Esophagus mucosa (tissue), 1 donor: ENCODE measurements around the gene FGD5. TPM values are rescaled to one million over a fixed set of nuclear protein-coding genes. Genes with fewer than 3 reads are reported as not detected.

Source experiments
- ATAC-seq: fragments of 200-7000 bp; cut with Tn5 transposase; one replicate; pipeline ENCODE4 v1.9.1; 2020
- total RNA-seq: library from RNA; stranded (reverse); gene quantifications from one replicate; pipeline ENCODE4 v1.2.4, GENCODE V29; 2023
- donor health status: DM: yes; HTN: yes; CAD: no.

Gene FGD5
- total RNA-seq, 1 donor from 2014 or later: 2.5 TPM

DNA sequence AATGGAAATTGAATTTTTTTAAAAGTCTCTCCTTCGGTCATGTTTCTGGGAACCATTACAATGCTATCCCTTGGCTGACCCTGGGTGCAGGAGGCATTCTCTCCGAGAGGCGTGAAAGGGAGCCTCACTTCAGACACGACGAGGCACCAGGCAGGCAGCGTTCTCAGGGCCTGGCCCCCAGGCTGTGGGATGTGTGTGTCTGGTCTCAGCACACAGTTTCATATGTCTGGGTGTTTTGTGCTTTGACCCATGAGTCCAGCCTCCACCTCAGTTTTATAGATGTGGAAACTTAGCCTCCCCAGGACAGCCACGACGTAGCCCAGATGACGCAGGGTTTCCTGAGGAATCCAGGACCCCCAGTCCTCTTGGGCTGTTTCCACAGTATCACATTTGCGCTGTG lies 34.0 kb downstream of the FGD5 start:
- ATAC-seq: no peak

DNA sequence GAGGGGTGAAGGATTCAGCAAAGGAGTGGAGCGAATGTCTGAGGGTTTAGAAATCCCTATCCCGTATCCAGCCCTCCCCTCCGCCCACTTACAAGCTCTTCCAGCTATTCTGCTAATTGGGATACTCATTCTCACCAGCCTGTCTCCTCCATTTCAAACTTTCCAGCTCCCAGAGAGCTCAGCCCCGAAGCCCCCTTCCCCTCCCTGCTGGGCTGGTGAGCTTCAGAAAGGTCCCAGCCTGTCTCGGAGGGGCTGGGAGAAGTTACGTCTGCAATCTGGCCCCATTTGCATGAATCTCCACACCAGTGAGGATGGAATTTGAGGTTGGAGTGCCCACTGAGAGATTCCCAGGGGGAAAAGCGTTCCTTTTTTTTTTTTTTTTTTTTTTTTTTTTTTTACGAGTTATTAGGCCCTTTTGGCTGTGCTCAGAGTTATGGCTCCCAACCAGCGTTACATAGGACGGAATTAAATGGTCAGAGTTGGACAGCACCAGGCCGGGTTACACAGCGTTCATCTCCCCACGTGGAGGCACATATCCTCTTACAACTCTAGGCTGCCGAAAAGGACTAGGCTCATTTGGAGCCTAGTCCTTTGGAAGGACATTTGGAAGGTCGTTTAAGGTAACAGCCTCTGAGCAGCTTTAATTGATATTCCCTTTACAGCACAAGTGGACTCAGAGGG lies 34.6 kb downstream of the FGD5 start:
- no peak for ATAC-seq

DNA sequence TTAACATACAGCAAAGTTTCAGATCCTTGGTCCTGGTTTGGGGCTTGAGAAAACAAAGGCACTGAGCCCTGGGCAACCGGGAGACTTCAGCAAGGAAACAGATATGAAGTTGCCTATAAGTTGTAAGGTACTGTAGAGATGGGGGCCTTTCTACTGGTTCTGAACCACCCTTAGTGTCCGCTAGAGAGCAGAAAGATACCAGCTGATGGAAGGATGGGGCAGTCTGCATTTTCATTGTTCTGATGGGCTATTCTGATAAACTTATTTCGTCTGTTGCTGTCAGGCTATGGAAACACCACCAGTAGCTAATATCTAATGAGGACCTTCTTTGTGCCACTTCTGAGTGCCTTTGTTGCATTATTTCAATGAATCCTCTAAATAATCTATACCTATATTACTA lies 38.7 kb downstream of the FGD5 start:
- no peak for ATAC-seq

DNA sequence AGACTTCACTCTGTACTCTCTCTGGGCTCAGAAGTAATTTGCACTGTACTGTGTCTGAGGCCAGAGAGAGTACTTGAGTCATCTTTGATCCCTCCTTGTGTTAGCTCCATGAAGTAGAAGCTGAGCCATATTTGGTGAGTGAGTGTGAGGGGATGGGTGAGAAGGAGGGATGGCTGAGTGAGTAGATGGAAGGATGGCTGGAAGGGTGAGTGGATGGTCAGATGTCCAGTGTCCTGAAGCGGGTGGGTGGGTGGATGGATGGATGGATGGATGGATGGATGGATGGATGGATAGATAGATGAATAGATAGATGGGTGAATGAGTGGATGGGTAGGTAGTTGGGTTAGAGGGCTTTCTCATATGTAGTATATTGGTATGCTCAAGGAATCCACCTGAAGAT lies 39.3 kb downstream of the FGD5 start:
- ATAC-seq: no peak

DNA sequence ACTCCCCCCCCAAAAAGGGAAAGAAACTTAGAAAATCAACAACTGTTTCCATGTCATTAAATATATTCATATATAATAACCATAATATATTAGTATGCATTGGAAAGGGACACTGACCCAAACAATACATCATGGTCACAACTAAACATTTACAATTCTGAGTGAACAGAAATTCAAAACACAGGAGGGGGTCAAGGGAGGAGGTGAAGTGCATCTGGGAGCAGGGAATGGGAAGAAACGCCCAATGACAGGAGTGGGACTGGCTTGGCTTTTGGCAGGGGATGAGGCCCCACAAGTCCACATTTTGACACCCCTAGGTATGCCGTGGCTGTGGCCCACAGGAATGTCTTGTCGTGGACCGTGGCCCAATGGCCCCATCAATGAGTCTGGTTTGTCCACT lies 41.1 kb downstream of the FGD5 start:
- ATAC-seq: no peak

DNA sequence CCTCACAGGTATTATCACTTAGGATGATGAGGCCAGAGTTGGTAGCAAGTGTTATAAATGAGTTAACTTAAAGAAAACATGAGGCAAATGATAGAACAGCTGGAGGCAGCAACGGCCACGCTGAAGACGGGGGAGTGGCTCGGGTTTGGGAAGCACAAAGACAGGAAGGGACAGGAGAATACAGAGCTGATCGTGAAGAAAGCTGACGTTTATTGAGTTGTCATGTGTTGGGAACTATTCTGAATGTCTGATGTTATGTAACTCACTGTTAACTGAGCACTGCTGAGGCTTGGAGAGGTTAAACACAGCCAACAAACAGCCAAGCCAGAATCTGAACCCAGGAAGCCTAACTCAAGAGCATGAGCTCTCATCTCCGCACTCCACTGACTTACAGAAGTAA lies 42.3 kb downstream of the FGD5 start:
- ATAC-seq: no peak

DNA sequence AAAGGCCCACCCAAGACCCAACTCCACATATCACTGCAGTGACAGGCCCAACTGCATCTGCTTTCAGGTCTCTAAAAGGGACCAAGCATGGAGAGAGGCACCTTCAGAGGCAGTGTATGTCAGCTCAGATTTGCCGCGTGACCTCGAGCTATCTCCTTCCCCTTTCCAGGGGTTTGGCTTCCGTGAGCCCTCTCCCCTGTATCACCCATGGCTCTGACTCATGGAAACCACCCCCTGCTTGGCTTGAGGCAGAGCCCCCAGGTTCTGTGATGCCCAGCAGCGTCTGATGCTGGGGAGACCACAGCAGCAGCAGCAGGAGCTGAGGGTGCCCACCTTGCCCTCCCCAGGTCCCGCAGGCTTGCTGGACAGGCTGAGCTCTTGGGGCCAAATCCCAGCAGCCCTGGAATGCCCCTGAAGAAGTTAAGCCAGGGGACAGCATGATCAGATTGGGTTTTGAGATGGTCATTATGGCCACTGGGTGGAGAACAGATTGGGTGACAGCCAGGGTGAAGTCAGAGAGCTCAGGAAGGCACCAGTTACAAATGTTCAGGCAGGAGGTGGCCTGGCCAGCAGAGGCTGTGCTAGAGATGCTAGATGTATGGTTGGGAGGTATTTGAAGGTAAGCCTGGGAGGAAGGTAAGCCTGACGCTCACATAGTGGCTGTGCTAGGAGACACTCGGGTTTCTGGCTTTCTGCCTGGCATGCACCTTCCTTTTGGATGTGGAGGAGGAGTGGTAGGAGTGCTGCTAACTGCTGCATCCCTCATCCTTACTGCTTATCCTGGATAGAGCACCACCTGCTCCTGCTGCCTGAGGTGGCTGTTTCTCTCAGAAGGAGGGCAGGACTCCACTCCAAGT lies 42.9 kb downstream of the FGD5 start:
- ATAC-seq: no peak

DNA sequence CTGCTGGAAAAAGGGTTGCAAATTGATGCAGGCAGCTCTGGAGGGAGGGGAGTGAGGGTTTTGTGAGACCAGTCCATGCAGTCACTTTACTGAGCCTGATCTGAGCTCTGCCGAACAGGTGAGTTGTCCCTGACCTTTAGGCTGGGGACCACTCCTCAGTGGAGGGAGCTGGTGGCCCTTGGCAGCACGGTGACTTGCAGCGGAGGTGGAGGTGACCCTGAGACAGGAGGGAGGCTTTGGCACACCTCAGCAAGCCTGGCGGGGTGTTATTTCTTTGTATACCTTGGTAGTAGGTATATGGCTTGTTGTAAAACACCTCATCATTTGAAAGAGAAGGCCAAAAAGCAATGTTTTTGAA lies 43.5 kb downstream of the FGD5 start:
- ATAC-seq: no peak

DNA sequence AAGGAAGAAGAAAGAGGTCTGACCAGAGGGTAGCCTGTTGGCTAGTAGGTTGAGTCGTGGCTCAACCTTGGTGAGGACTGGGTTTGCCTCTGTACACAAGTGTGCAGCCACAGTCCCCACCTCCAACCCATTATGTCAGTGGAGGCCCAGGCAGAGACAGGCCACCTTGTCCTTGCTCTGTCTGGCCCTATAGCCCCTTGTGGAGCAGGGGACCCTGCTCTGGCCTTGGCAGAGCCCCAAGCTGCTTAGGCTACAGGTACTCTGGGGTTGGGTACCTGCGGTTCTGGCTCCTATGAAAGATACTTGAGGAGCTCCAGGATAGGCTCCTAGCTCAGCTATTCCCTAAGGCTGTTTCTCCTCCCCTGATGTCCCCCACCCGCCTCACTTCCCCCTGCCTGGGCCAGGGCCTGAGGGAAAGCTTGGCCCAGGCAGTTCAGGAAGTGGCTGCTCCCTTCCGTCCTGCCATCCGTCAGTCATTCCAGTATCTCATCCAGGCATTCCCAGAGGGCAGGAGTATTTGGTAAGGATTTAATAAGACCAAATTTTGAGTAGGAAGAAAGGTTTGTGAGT lies 44.0 kb downstream of the FGD5 start:
- ATAC-seq: no peak

DNA sequence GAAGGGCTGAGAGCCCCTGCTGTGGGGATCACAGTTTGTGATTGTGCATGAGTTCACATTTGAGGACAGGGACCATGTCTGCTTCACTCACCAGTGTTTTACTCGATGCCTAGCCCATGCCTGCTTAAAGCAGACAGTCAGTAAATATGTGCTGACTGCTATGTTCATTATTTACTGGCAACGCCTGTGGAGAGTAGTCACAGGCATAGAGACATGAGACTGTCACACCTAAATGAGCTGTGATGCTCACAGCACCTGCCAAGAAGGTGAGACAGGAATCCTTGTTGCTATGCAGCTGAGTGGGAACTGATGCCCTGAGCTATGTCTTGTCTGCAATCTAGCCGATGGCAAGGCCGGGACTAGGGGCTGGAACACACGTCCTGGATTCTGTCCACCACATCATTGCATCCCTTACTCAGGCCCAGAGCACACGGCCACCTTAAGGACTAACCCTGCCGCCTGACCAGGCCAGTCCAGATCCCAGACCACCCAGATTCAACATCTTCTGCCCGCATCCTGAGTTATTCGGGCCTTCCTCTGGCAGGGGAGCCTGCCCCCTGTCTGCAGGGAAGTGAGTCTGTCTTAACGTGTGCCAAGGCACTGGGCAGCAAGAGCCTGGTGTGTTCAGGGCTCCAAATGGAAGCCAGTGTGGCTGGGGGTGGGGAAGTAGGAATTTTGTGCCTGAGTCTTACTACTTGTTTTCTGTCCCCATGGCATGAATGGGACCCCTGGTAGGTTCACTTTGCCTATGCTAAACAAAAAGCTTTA lies 44.8 kb downstream of the FGD5 start:
- no peak for ATAC-seq

DNA sequence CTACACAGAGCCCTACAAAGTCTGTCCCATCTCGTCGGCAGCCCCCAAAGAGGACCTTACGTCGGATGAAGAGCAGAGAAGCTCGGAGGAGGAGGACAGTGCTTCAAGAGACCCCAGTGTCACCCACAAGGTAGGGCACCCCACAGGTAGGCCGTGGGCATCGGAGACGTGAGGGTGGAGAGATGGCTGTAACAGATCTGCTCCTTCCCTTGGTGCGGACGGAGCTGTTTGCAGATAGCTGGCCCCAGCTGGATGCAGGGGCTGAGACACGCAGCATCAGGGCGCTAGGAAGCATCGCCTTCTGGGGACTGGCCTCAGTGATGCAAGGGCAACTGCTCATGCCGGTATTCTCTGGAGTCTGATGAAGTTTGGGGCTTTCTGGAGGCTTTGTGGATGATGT lies 45.4 kb downstream of the FGD5 start:
- ATAC-seq: no peak

DNA sequence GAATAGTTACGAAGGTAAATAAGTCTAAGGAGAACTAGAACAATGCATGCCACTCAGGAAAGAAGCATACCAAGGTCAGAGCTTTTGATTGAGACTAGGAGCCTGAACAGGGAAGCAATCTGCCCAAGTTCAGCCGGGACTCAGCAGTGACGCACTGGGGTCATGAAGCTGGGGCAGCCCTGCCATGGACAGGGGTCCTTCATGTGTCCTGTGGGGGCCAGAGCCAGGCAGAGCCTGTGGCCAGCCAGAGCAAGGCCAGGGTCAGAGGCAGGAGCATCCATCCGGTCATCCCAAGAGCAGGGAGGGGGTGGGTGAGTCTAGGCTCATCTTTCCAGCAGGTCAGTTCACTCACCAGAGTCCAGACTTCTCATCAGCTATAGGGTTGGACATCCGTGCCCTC lies 47.9 kb downstream of the FGD5 start:
- ATAC-seq: no peak

DNA sequence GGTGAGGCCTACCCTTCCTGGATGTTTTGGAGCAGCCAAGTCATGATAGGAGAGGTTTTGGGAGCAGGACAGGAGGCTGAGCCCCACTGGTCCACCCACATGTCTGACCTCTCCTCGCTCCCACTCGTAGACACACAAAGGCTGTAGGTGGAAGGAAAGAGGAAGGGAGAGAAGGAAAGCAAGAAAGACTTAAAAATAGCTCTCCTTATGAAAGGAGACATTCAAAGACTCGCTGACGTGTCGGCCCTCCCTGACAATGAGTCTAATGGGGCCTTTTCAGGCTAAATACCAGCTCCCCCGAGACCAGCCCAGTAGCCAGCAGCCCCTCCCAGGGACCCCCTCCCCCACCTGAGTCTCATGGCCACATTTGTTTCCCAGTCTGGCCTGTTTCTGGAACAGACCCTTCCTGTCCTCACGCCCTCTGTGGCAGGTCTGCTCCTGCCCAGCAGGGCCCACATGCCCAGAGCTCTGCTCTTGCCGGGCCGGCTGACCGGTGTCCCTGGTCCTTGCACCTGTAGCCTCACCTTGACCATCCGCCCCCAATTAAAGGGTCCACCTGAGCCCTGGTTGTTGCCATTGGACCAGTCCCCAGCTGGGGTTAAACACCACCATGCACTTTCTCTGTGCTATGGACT lies 49.3 kb downstream of the FGD5 start:
- ATAC-seq: no peak

DNA sequence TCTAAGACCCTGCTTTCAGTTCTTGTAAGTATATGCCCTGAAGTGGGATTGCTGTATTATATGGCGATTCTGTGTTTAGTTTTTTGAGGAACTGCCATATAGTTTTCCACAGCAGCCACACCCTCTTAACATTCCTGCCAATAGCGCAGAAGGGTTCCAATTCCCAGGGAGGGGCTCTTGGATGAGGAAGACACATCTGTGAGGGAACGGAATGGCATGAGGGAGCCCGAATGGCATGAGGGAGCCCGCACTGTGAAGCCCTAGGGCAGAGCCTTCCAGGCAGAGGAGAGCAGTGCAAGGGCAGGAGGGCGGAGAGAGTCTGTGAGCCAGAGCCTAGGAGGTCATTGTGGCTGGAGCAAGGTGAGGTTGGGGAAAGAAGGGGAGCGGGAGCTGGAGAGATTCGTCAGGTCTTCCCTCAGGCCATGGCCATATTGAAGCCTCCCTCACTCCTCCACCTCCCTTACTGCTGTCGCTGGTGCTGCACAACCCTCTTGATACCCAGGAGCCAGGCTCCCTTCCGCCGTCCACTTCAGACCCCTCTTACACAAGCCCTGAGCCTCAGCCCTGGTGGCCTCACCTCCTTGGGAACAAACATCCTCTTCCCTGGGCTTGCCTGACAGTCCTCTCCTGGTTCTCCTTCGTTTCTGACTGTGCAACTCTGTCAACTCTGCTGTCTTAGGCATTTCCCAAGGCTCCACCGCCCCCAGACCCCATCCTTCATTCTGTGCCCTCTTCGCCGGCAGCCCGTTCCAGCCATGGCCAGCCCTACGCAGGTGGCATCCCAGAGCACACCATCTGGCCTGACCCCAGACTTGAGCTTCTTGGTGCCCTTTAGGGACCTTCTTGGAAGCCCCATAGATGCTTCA lies 51.4 kb downstream of the FGD5 start:
- no peak for ATAC-seq

DNA sequence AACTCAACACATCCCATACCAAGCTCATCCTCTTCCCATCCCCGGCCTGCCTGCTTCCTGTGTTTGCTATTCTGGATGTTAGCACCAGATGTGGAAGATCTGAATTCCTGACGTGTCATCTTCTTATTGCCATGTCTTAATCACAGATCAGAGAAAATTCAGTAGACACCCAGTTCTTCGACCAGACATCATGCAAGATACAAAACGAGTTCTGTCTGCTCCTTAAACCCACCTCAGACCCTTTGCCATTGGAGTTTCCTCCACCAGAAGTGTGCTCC lies 52.0 kb downstream of the FGD5 start:
- no peak for ATAC-seq

DNA sequence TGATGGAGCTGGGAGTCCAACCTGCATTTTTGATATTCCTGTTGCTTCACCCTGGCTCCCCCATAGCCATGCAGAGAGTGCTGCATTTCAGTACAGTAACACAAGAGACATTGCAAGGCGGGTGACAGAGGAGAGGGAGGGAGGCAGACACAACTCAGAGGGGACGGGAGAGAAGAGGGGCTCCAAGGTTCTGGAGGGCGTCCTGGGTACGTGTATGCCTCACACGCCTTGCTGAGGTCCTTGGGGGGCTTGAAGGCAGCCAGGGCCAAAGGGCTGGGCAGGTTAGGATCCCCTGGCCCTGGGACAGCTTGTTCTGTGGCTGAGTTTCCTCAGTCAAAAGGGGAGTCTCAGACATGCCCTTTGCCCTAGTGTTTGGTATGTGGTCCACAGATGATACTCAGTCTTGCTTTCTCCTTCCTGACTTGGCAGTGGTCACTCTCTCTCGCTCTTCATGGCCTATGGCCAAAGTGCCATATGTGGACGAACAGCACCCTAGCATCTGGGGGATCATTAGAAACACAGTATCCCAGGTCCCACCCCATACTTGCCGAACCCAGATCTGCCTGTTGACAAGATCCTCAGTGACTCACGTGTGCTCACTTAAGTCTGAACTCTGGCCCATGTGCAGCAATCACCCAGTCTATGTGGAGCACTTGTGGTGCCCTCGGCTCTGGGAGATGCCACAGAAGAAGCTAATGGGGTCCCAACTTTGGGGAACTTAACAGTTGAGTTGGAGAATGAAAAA lies 52.9 kb downstream of the FGD5 start:
- no peak for ATAC-seq

DNA sequence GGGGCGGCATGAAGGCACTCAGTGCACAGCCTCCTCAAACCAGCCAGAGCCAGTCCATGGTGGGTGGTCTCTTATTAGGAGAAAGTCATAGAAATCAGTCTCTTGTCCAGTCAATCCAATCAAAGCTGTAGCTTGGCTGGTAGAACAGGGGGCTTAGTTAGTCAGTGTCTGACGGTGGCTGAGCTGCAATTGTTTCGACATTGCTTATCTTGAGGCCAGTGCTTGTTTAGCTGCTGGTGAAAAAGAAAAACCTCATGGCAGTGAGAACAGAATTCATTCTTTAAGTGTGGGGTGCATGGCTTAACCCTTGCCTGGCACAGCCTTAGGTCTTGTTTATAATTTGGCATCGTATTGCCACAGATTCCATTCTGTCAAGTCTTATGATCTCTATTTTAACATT lies 53.9 kb downstream of the FGD5 start:
- ATAC-seq: no peak

DNA sequence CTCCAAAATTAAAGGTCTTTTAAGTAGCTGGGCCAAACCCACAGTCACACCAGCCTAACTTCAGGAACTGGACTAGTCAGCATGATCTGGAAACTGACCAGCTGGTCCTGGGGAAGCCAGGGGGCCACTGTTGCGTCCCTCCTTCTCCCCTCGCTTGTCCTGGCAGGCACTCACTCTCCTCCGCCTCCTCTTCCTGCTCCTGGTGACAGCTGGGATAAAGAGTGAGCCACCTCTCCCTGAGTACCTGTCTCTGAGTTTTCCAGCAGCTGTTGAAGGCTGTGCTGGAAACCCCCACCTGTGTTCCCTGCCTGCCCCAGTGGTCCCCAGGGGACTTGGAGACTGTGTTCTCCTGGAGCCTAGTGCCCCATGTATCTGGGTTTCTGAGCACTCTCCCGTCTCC lies 56.0 kb downstream of the FGD5 start:
- ATAC-seq: no peak

DNA sequence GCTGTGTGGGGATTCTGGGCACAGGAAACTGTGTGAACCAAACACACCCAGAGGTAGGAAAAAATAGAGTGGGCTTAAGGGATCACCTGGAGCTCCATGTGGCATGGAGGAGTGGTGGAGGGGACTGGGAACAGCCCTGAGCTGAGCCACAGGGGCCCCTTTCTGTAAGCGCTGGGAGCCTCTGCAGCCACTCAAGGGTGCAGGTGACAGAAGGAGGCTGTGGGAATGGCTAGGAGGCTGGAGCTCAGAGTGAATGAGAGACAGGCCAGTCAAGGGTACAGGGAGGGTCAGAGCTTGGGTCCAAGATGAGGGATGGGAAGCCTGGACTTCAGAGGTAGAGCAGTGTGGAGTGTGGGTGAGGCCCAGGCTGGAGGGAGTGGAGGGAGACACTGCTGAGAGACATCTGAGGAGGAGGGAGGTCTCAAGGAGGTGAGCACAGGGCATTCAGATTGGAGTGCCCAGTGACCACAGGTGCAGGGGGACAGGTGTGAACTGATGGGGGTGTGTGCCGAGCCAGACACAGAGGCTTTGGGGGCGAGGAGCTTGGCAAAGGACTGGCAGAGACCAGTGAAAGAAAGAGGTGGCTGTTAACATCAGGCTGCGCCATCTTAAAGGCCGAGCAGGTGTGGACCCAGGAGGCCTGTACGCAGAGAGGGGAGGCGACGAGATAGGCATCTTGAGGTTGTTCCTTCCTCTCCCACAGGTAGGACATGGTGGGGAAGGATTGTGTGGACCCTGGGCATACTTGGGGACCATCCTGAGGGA lies 56.8 kb downstream of the FGD5 start:
- ATAC-seq: no peak

DNA sequence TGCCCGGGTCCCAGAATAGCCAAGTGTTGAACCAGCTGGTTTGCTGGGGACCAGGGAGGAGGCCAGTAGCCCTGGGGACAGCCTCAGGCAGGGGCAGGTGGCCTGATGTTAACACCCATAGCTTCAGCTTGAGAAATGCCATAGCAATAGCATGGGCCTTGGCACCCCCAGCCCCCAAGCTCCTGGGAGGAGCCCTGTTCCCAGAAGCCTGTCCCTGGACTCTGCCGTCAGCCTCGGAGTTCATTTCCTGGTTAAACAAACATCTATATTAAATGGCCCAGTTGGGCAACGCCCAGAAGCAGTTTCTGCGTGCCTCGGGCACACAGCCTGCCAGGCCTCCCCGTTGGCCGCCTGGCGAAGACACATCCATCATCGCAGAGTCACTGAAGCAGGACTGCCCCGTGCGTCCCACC lies 58.2 kb downstream of the FGD5 start:
- peak; percentile 79 for ATAC-seq

DNA sequence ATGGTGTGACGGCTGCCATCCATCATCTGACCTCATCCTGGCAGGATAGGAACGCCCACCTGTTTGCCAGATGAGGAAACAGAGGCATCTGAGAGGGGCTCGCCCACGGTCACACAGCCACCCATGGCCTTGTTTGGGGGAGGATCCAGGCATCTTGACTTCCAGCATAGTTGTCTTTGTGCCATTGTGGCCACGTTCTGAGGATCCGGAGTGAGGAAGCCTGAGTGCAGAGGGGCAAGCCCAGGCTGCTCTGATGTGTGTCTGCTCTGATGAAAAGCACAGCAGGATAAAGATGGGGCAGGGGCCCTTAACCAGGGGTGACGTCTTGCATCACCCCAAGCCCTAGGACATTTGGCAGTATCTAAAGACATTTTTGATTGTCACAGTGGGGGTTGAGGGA lies 58.7 kb downstream of the FGD5 start:
- no peak for ATAC-seq
